ENCODE results near the gene NOL9. TPM values are rescaled to one million over a fixed set of nuclear protein-coding genes. Genes with fewer than 3 reads are reported as not detected.
A peak's percentile ranks its signal among the peaks of the same experiment; 100 is the strongest.

The NOL9 gene
- total and polyA plus RNA-seq, 9 of the 15 experiments (the other 6 are each of a cell fraction or from before 2014, with no cell fraction given): 5.6 to 76.5 (median 47.3) TPM

DNA sequence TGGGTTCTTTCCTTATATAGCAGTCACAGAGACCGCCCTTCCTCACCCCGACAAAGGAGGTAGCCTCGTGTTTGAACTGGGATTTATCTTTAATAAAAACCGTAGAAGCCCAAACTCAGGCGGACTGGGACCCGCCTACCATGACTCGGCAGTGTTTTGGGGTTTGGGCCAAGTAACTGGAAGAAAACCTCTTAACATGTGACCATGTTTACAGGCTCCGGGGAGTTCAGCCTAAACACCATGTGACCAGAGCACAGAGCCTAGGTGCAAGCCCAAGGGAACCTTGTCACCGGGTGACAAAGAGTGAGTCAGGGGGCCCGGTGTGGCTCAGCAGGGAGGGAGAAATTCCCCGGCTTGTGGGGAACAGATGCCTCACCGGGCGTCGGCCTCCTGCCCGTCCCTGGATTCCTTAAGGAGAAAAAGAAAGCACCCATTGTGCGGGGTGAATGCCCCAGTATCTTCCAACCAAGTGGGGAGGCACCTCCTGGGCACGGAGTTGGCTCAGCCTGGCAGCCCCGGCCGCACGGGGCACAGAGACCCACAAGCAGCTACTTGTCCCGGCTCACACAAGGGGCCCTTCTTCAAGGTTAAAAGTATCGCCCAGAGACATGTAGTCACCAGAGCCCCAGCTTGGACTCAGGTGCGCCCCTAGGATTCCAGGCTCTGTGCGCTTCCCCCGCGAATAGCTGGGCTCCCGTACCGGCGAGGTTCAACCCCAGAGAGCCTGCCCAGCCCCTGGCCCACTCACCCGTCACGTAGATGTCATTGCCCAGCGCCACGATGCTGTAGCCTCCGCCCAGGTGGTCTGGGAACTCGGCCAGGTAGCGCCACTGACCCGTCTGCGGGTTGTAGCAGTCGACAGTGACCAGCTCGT lies 47.0 kb upstream of the NOL9 start (continued):
- TF ChIP-seq, protein P1, sequence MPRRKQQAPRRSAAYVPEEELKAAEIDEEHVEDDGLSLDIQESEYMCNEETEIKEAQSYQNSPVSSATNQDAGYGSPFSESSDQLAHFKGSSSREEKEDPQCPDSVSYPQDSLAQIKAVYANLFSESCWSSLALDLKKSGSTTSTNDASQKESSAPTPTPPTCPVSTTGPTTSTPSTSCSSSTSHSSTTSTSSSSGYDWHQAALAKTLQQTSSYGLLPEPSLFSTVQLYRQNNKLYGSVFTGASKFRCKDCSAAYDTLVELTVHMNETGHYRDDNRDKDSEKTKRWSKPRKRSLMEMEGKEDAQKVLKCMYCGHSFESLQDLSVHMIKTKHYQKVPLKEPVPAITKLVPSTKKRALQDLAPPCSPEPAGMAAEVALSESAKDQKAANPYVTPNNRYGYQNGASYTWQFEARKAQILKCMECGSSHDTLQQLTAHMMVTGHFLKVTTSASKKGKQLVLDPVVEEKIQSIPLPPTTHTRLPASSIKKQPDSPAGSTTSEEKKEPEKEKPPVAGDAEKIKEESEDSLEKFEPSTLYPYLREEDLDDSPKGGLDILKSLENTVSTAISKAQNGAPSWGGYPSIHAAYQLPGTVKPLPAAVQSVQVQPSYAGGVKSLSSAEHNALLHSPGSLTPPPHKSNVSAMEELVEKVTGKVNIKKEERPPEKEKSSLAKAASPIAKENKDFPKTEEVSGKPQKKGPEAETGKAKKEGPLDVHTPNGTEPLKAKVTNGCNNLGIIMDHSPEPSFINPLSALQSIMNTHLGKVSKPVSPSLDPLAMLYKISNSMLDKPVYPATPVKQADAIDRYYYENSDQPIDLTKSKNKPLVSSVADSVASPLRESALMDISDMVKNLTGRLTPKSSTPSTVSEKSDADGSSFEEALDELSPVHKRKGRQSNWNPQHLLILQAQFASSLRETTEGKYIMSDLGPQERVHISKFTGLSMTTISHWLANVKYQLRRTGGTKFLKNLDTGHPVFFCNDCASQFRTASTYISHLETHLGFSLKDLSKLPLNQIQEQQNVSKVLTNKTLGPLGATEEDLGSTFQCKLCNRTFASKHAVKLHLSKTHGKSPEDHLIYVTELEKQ (CRISPR knock-in tag; IDR thresholded peaks at IDR 0.05): no peak
- TF ChIP-seq, protein P2, sequence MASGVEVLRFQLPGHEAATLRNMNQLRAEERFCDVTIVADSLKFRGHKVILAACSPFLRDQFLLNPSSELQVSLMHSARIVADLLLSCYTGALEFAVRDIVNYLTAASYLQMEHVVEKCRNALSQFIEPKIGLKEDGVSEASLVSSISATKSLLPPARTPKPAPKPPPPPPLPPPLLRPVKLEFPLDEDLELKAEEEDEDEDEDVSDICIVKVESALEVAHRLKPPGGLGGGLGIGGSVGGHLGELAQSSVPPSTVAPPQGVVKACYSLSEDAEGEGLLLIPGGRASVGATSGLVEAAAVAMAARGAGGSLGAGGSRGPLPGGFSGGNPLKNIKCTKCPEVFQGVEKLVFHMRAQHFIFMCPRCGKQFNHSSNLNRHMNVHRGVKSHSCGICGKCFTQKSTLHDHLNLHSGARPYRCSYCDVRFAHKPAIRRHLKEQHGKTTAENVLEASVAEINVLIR (CRISPR knock-in tag; IDR thresholded peaks at IDR 0.05): peak; percentile 14; the same call in 1 of the 2 replicates
- TF ChIP-seq, protein P3, sequence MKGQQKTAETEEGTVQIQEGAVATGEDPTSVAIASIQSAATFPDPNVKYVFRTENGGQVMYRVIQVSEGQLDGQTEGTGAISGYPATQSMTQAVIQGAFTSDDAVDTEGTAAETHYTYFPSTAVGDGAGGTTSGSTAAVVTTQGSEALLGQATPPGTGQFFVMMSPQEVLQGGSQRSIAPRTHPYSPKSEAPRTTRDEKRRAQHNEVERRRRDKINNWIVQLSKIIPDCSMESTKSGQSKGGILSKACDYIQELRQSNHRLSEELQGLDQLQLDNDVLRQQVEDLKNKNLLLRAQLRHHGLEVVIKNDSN (CRISPR knock-in tag; IDR thresholded peaks at IDR 0.05): peak; percentile 93
- TF ChIP-seq ZBTB1 (CRISPR knock-in tag; IDR thresholded peaks at IDR 0.05; ENCODE audit: borderline replicate concordance, low read depth) (0 out of 2 replicates have a peak, but pooled peaks have one; percentile 2), XRCC5 (IDR thresholded peaks at IDR 0.05; ENCODE audit: low read depth, low read length) (peak; percentile 58; the same call in 1 of the 2 replicates), KDM5B (IDR thresholded peaks at IDR 0.05; ENCODE audit: insufficient replicate concordance, low read depth, low read length) (peak; percentile 56), ESRRA (IDR thresholded peaks at IDR 0.05; ENCODE audit: borderline replicate concordance, low read depth) (peak; percentile 27; the same call in 1 of the 2 replicates), SMC3 (conservative IDR thresholded peaks at IDR 0.05; ENCODE audit: insufficient read depth, low read depth, low read length) (no peak), JUND (IDR thresholded peaks at IDR 0.05; ENCODE audit: borderline replicate concordance, low read depth, low read length) (peak; percentile 80), JUND (tag; IDR thresholded peaks at IDR 0.05; ENCODE audit: borderline replicate concordance, low read depth, low read length) (peak; percentile 46; the same call in 1 of the 3 replicates), RBM15 (IDR thresholded peaks at IDR 0.05; ENCODE audit: insufficient read depth, low read length) (no peak), GATAD2A (IDR thresholded peaks at IDR 0.05) (no peak), CBFA2T3 (IDR thresholded peaks at IDR 0.05) (no peak), ZNF347 (CRISPR knock-in tag; IDR thresholded peaks at IDR 0.05; ENCODE audit: low read depth) (no peak), TEAD2 (tag; IDR thresholded peaks at IDR 0.05) (no peak), NFIC (IDR thresholded peaks at IDR 0.05) (peak; percentile 77), HCFC1 (IDR thresholded peaks at IDR 0.05; ENCODE audit: low read depth, low read length) (peak; percentile 38; the same call in 1 of the 2 replicates), ZNF143 (CRISPR knock-in tag; IDR thresholded peaks at IDR 0.05) (no peak), MEF2A (IDR thresholded peaks at IDR 0.05; ENCODE audit: control insufficient read depth, low read depth, low read length) (no peak)
- TF ChIP-seq, protein P4, sequence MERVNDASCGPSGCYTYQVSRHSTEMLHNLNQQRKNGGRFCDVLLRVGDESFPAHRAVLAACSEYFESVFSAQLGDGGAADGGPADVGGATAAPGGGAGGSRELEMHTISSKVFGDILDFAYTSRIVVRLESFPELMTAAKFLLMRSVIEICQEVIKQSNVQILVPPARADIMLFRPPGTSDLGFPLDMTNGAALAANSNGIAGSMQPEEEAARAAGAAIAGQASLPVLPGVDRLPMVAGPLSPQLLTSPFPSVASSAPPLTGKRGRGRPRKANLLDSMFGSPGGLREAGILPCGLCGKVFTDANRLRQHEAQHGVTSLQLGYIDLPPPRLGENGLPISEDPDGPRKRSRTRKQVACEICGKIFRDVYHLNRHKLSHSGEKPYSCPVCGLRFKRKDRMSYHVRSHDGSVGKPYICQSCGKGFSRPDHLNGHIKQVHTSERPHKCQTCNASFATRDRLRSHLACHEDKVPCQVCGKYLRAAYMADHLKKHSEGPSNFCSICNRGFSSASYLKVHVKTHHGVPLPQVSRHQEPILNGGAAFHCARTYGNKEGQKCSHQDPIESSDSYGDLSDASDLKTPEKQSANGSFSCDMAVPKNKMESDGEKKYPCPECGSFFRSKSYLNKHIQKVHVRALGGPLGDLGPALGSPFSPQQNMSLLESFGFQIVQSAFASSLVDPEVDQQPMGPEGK (CRISPR knock-in tag; IDR thresholded peaks at IDR 0.05; ENCODE audit: borderline replicate concordance): no peak
